OCI-M1 (cell line): ENCODE results near the gene LMBR1.
"Not testable (repeated sequence)": the region's sequence is repeated elsewhere in the genome, so short reads cannot be mapped to it uniquely, and the experiment has no call there.

ENCODE experiments used
- DNase-seq: peaks from one replicate; lab custom pipeline; 2025; lab: John Stamatoyannopoulos, UW

Gene LMBR1

DNA sequence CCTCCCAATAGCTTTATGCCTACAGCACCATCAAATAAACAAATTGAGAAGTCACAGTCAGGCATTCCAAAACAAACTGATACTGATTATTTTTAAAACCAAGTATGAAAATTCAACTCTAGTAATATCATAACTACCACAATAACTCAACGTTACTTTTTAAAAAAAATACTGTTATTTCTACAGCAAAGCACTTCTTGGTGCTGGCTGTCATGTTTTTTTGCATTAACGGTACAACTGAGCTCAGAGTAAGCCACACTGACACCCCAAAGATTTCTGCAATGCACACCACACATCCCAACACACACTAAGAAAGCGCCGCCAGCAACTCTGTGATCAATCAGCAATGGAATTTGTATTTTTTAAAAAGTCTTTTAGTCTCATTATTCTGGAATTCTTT lies 138.8 kb downstream of the LMBR1 start:
- DNase-seq: no peak

DNA sequence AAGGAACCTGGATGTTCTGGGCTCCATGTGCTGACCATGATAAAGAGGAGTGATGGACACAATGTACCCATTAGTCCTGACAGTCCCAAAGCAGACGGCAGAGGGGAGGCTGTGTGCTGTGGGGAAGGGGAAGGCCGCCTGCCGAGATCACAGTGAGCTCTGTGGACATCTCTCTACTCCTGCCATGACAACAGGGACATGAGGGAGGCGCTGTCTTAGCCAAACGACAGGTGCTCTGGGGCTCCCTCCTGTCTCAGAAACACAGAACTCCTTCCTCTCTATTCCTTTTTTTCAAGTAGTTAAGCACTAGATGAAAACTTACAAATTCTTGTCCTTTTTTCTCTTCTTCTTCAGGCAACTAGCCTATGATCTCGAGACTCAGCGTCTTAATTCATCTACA lies 139.4 kb downstream of the LMBR1 start:
- DNase-seq: no peak

DNA sequence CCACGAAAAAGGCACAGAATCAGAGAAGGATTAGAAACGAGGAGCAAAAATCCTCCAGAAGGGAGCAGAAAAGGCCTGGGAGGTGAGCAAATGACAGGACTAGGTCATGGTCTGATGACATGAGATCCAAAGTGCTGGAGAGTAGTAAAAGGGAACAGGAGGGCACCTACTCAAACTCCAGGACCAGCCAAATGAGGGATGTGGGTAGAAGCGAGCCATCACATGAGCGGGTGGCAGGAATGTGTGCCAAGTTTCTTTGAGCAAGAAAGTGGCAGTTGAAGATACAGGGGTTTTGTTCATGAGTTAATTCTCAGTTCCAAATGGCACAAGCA lies 139.8 kb downstream of the LMBR1 start:
- no peak for DNase-seq

DNA sequence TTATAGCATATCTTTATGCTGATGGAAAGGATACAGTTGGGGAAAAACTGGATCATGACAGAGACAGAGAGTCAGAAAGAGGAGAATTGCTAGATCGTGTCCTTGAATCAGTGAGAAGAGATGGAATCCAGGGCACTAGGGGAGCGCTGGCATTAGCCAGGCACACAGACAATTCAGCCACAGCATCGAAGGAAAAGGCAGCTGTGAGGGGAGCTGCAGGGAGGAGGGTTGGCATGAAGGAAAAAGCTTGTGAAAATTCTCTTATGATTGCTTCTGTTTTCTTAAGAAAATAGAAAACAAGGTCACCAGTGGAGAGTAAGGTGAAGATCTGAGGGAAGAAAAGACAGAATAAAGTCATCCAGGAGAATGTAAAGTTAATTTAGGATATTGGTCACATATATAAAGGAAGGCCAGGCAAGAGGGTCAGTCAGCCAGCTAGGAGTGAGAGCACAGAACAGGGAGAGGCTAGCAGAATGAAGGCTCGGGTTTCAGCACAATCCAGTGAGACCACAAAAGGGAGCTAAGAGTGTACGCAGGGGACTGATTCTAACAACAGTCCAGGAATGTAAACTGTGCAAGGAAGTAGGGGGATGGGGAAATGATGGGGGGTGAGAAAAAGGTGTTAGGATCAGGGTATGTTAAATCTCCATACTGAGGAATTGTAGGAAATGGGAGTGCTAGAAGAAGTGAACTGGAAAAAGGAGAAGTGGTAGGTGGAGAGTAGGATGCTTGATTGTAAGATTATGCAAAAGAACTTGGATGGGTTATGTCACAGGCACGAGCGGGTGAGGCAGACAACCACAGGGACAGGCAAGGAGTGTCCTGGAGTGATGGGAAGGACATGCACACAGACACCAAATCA lies 140.4 kb downstream of the LMBR1 start:
- DNase-seq: no peak

DNA sequence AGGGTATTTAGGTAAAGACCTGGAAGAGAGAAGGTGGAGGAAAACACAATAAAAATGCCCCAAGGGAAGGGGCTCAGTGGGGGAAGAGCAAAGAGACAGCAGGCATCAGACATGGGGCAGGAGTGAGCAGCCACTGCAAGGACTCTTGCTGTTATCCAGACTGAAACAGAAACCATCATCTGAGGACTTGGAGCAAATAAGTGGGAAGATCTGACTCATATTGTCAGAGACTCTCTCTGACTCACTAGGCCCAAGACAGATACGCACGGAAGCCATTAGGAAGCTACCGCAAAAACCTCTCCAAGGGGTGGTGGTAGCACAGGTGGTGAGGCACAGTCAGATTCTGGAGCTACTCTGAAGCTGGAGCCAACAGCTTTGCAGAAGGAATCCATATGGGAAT lies 141.7 kb downstream of the LMBR1 start:
- no peak for DNase-seq

DNA sequence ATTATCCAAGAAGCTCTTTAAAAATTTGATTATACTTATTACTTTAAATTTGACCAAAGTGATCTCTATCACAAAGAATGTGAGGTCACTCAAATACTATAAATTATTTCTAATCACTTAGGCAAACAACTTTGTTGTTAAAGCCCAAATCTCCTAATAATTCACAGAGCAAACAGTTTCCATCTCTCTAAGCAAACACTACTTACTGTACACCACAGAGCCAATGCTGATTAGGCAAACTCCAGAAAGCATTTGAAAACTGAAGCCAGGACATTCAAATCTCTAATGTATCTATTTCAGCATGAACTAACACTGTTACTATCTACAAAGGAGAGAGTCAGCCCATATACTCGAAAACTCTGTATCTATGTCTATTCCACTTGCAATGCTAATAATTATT lies 145.3 kb downstream of the LMBR1 start:
- DNase-seq: no peak

DNA sequence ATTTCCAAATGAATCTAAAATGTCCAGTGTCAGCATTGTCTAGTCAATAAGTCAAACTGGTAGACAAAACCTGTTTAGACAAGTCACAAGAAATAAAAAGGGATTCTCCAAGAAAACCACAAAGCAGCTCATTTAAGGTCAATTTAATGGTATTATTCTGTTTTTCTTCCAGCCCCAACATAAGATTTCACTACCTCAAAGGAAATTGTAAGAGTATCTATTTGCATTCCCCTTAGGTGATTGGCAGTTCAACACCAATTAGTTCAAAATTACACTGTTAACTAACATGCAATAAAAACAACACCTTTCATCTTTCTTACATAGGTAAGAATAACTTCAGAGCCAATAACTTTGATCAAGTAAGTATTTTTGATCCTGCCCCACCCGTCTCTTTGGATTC lies 146.1 kb downstream of the LMBR1 start:
- no peak for DNase-seq

DNA sequence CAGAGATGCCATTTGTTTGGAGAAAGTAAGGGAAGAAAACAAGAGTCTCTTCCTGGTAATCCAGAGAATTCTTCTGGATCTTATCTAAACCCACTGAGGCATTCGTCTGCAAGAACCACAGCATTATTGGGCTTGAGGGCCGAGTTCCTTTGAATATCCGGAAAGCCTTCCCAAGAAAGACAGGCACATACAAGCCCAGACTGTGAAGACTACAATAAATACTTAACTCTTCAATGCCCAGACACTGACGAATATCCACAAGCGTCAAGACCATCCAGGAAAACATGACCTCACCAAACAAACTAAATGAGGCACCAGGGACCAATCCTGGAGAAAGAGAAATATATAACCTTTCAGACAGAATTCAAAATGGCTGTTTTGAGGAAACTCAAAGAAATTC lies 153.4 kb downstream of the LMBR1 start:
- DNase-seq: no peak

DNA sequence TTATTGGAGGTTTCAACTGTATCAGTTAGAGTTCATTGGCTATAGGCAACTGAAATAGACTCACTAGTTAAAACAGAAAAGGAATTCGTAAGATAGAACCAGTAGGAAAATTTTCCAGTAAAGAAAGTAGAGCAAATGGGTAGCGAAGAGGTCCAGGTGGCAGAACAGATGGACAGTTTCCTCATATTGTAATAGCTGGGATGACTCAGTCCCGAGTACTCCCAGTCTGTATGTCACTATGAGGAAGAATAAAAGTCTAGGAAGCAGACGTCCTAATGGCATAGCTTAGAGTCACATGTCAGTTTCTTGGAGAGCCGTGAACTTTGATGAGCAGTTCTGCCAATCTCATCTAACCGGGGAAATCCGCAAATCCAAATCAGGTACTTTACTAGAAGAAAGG lies 157.1 kb downstream of the LMBR1 start:
- no peak for DNase-seq

DNA sequence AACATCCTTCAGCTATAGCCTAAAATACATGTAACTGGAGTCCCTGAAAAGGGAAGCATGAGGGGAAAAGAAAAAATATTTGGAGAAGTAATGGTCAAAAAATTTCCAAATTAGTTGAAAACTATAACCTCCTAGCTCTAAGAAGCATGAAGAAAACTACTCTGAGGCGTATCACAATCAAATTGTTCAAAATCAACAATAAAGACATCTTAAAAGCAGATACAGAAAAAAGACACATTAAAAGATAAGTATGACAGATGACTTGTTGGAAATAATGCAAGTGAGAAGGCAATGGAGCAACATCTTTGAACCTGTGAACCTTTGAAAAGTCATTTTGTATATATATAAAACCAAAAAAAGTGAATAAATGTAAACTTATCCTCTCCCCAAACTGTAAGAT lies 159.3 kb downstream of the LMBR1 start:
- no peak for DNase-seq

DNA sequence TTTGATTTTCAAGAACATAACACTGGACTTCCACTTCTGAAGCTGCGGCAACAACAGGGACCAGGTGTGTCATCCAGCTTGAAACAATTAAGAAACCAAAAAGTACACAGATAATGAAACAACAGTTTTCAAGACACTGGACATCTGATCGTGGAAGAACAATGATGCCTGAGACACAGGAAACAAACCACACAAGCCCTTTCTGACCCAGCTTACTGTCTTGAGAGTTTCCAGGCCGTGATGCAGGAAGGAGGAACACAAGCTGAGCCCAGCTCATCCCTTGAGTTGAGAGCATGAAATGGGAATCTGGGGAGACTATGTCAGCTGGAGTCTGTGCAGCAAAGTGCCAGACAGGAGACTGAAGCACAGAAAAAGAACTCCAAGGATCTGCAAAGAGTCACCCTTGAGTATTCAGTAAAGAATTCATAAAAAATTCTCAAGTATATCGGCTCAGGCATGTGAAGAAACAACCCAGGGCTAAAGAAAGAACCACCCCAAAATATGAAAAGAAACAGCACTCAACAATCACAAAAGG lies 160.8 kb downstream of the LMBR1 start:
- DNase-seq: no peak

DNA sequence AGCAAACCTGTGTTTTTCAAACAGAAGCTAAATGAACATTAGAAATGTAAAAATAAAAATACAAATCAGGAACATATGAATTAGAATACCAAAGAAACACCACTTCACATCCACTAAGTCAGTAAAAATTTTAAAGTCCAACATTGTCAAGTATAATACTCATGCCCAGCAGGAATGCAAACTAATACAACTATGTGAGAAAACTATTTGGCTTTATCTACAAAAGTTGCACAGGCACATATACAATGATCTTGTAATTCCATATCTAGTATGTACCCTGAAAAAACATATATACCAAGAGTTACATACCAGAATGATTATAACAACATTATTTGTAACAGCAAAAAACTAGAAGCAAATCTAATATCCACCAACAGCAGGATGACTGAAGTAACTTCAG lies 161.3 kb downstream of the LMBR1 start:
- DNase-seq: no peak

DNA sequence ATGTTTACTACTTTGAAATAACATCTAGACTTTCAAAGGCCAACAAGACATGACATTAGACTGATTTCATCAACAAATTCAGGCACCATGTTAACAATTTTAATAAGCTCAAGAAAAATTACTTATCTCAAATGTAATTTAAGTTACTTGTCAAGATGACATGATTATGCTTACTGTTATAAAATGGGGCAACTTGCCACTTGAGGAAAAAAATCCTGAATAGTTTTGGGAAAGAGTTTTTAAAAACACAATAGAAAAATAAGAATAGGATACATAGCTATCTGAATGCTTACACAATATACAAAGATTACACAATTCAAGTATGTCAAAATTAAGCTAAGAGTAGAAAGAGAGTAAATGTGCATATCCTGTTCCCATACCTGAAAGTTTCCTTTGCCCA lies 167.0 kb downstream of the LMBR1 start:
- DNase-seq: no peak

DNA sequence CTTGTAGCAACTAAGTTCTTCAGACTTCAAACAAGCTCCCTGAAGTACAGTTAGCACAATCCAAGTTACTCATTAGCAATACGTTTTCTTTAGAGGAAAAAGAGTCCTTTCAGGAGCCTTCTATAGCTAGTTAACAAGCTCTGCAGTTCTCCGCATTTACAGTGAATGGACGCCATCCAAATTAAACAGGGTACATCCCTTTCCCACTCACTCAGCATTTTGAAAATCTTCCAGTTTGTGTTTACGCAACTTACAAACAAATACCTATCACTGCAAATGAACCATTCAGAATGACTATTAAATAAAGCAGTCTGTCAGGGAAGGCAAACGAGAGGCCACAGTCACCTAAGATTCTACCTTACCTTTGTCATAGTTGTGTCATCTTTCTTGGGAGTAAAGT lies 167.9 kb downstream of the LMBR1 start:
- DNase-seq: no peak

DNA sequence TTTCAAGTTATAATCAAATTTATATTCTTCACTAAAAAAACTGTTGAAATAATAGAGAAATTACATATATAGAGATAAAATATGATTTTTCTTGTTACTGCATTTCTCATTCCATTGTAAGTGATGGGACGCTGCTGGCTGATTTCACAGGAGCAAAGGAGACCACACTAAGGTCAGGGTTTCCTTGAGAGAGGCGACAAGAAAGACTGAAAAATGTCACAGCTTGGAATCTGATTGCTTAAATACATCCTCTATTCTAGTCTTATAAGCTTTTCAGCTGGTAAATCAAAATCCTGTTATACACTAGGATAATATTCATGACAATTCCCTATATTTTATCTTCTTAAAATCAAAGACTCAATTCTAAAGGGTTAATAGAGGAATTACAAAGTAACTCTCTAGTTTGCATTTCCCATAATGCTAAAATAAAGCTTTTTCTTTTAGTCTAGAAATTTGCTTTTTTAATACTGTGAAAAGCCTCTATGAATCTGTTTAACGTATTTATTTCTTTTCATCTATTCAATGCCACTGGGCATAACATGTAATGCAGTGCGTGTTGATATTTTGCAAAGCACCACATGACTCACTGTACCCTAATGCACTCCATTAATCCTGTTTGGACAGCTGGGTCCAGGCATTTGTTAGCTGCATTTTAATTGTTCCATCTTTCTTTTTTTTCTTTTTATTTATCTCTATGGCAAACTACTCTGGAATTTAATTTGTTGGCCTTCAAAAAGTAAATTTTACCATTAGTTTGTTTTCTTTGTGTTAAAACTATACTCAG lies 170.7 kb downstream of the LMBR1 start:
- DNase-seq: no peak

DNA sequence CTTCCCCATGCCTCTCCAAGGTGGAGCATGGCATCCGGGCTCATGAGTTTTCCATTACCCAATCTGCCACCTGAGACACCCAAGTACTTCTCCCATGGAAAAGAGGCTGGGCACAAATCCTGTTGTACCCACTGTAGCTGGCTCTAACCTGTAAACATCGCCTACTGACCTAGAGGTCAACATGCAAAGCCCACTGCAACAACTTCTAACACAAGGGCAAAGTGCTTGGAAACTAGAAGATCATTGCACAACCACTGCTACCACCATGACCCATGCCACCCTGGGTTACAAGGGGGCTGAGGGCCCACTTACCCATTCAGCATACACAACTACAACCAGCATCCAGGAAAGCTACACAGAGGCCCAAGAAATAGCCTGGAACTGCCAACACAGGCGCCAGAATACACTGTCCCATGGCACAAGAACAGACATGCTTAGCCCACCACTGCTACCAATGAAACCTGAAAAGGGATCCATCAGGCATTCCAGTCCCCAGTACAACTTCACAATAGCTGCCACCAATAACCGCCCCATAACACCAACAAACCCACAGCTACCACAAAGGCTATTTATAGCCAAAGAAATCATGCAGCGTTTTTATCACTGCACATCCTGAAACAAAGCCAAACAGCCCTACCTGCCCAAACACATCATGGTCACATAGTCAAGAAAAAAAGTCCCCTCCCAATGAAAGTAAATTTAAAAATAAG lies 189.1 kb downstream of the LMBR1 start:
- DNase-seq: no peak

DNA sequence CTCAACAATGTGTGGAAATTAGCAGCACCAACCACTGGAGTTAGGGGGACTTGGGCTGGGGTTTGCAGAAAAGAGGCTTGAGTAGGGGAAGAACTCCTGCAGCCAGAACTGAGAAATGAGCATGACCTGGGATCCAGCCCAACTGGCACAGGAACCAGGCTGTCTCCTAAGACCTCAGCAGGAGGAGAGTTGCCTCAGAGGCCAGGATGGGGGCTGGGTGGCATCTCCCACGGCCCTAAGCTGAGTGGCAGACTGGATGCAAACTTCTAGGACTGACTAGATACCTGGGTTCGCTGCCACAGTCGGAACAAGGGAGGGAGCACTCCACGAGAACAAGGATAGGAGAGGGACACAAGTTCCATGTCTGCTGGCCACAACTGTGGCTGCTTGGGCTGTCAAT lies 189.8 kb downstream of the LMBR1 start:
- DNase-seq: no peak

DNA sequence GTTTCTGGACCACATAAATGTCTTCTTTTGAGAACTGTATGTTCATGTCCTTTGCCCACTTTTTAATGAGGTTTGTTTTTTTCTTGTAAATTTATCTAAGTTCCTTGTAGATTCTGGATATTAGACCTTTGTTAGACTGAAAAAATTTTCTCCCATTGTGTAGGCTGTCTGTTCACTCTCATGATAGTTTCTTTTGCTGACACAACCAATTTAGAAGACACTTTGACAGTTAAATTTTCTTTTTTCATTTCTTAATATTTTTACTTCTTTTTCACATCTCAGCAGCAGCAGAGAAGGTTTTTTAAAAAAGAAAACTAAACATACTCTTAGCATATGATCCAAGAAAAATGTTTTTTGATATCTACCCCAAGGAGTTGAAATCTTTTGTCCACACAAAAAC lies 190.6 kb downstream of the LMBR1 start:
- DNase-seq: no peak

DNA sequence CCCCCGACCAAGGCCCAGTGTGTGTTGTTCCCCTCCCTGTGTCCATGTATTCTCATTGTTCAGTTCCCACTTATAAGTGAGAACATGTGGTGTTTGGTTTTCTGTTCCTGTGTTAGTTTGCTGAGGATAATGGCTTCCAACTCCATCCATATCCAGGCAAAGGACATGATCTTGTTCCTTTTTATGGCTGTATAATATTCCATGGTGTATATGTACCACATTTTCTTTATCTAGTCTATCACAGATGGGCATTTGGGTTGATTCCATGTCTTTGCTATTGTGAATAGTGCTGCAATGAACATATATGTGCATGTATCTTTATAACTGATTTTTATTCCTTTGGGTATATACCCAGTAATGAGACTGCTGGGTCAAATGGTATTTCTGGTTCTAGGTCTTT lies 191.2 kb downstream of the LMBR1 start:
- DNase-seq: not testable (repeated sequence)

DNA sequence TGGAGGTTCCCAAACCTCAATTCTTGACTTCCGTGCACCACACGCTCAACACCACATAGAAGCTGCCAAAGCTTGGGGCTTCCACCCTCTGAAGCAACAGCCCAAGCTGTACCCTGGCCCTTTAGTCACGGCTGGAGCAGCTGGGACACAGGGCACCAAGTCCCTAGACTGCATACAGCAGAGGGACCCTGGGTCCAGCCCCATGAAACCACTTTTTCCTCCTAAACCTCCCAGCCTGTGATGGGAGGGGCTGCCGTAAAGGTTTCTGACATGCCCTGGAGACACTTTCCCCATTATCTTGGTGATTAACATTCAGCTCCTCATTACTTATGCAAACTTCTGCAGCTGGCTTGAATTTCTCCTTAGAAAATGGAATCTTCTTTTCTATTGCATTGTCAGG lies 194.5 kb downstream of the LMBR1 start:
- DNase-seq: not testable (repeated sequence)

DNA sequence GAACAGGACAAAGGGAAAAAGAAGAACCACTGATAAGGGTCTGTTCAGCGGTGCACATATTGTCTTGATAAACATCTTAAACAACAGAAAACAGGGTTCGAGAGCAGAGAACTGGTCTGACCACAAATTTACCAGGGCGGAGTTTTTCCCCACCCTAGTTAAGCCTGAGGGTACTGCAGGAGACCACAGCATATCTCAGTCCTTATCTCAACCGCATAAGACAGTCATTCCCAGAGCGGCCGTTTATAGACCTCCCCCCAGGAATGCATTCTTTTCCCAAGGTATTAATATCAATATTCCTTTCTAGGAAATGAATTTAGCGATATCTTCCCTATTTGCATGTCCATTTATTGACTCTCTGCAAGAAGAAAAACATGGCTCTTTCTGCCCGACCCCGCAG lies 195.7 kb downstream of the LMBR1 start:
- DNase-seq: peak; percentile 40

DNA sequence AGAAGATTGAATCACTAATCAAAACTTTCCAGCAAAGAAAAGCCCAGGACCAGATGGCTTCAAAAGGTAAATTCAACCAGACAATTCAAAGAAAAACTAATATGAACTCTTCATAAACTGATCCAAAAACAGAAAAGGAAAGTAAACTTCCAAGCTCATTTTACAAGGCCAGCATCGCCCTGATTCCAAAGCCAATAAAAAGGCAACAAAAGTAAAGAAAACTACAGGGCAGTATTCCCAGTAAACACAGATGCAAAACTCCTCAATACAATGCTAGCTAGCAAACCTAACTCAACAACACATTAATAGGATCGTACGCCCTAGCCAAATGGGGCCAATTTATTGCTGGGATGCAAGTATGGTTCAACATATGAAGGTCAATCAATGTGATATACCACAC lies 199.4 kb downstream of the LMBR1 start:
- DNase-seq: no peak

DNA sequence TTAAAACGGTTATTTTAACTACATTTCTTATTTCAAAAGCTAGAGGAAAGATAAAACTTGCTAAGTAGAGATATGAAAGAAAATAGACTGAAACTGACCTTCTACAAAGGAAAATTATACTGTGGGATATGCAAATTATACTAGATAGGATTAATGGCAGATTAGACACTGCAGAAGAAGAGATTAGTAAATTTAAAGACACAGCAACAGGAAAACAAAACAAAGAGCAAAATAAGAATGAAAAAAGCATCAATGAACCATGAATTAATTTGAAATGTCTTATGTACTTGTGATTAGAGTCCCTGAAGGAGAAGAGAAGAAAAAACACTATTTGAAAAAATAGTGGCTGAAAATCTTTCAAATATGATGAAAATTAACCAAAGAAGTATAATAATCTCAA lies 200.1 kb downstream of the LMBR1 start:
- no peak for DNase-seq
